Measurements from ENCODE around the gene ACTL6B.

GRCh38 chr7:100688326-100688860, 32.1 kb upstream of the ACTL6B start:
- no peak for TF ChIP-seq TAF1 (IDR thresholded peaks at IDR 0.05; ENCODE audit: low read depth, low read length)
- TF ChIP-seq POLR2AphosphoS5 (IDR thresholded peaks at IDR 0.05; ENCODE audit: low read depth, low read length) = no peak
- no peak for TF ChIP-seq POLR2A (IDR thresholded peaks at IDR 0.05; ENCODE audit: low read depth, low read length)
- no peak for TF ChIP-seq PAX5 (IDR thresholded peaks at IDR 0.05; ENCODE audit: insufficient read depth, low read length, severe bottlenecking)
- no peak for TF ChIP-seq SPI1 (IDR thresholded peaks at IDR 0.05; ENCODE audit: low read depth, low read length)
- TF ChIP-seq POU2F2 (IDR thresholded peaks at IDR 0.05; ENCODE audit: low read depth, low read length) = no peak

Data from GM12891 (cell line).